GM20431 (cell line): ENCODE measurements around the gene CACNA1D.

Source experiments
- in situ Hi-C: fragments of 300-500 bp; cut with MseI, MboI; formaldehyde crosslinking; loops from one replicate; pipeline ENCODE4 v1.15.0; 2020; ENCODE audit warnings: low sequenced_read_pairs; ENCODE audit not compliant: unreplicated experiment

The CACNA1D gene

GRCh38 chr3:53675022-53675697 lies 180.7 kb downstream of the CACNA1D start:
- in situ Hi-C loops, result no loop called here

- in situ Hi-C loops, result no loop called here
Measured at GRCh38 chr3:53675942-53676341, 181.5 kb downstream of the CACNA1D start.

- in situ Hi-C loops, result no loop called here
Measured at GRCh38 chr3:53677413-53677812, 183.0 kb downstream of the CACNA1D start.

- in situ Hi-C loops, result no loop called here
Measured at GRCh38 chr3:53680028-53680427, 185.6 kb downstream of the CACNA1D start.

GRCh38 chr3:53682807-53683206 lies 188.4 kb downstream of the CACNA1D start:
- in situ Hi-C loops, result no loop called here

- in situ Hi-C loops, result no loop called here
Measured at GRCh38 chr3:53688066-53688465, 193.7 kb downstream of the CACNA1D start.

- in situ Hi-C loops, result no loop called here
Measured at GRCh38 chr3:53688989-53689388, 194.6 kb downstream of the CACNA1D start.

- in situ Hi-C loops, result no loop called here
Measured at GRCh38 chr3:53689681-53690080, 195.3 kb downstream of the CACNA1D start.

- in situ Hi-C loops, result no loop called here
Measured at GRCh38 chr3:53690521-53690920, 196.1 kb downstream of the CACNA1D start.

- in situ Hi-C loops, result no loop called here
Measured at GRCh38 chr3:53691349-53691748, 196.9 kb downstream of the CACNA1D start.

GRCh38 chr3:53691885-53692284 lies 197.5 kb downstream of the CACNA1D start:
- in situ Hi-C loops, result no loop called here

- in situ Hi-C loops, result no loop called here
Measured at GRCh38 chr3:53693451-53693850, 199.0 kb downstream of the CACNA1D start.

- in situ Hi-C loops, result no loop called here
Measured at GRCh38 chr3:53694046-53694445, 199.6 kb downstream of the CACNA1D start.

GRCh38 chr3:53694666-53695323 lies 200.4 kb downstream of the CACNA1D start:
- in situ Hi-C loops, result no loop called here

- in situ Hi-C loops, result no loop called here
Measured at GRCh38 chr3:53695324-53695690, 200.9 kb downstream of the CACNA1D start.

- in situ Hi-C loops, result no loop called here
Measured at GRCh38 chr3:53696401-53697172, 202.2 kb downstream of the CACNA1D start.

- in situ Hi-C loops, result loop anchor here (10.0 kb wide), 1 partner anchor 326 kb away; no protein-coding TSS in a partner anchor
Measured at GRCh38 chr3:53700441-53700840, 206.0 kb downstream of the CACNA1D start.

- in situ Hi-C loops, result loop anchor here (10.0 kb wide), 1 partner anchor 328 kb away; no protein-coding TSS in a partner anchor
Measured at GRCh38 chr3:53702776-53703530, 208.5 kb downstream of the CACNA1D start.

GRCh38 chr3:53703630-53704362 lies 209.4 kb downstream of the CACNA1D start:
- in situ Hi-C loops, result loop anchor here (10.0 kb wide), 1 partner anchor 329 kb away; no protein-coding TSS in a partner anchor

GRCh38 chr3:53704363-53704725 lies 209.9 kb downstream of the CACNA1D start:
- in situ Hi-C loops, result loop anchor here (10.0 kb wide), 1 partner anchor 330 kb away; no protein-coding TSS in a partner anchor
